HEK293 (cell line): ENCODE data around the gene NPTN.

Source experiments
- CTCF ChIA-PET: fragments of 350-600 bp; formaldehyde crosslinking; extraction: SDS; loops from one replicate; lab custom pipeline; 2021; ENCODE audit warnings: antibody characterized with exemption; lab: Yijun Ruan, JAX
- POLR2A ChIA-PET: fragments of 300-600 bp; formaldehyde crosslinking; extraction: SDS; loops from one replicate; lab custom pipeline; 2020; ENCODE audit warnings: antibody characterized with exemption, inconsistent platforms; lab: Yijun Ruan, JAX
- H3K27ac ChIP-seq: fragments of 200-500 bp; sonication (Bioruptor generic); 2 replicates; pipeline ENCODE4 v1.5.1; 2014; ENCODE audit warnings: low read depth, low read length, control low read depth, inconsistent platforms; ENCODE audit errors: extremely low read depth
- H3K36me3 ChIP-seq, 2 experiments: fragments of 200-500 bp in 1 of 2; sonication (Bioruptor generic) in 1 of 2; 1 replicate in 1 of 2; 2 replicates in 1 of 2; pipeline ENCODE4 v1.5.1; 2014 to 2017; ENCODE audit warnings: inconsistent platforms in 2 of 2, low read length in 2 of 2; ENCODE audit not compliant: control insufficient read depth in 2 of 2, insufficient read depth in 1 of 2
- H3K4me1 ChIP-seq: fragments of 200-500 bp; sonication (Bioruptor generic); 2 replicates; pipeline ENCODE4 v1.5.1; 2014; ENCODE audit warnings: mild to moderate bottlenecking, low read length, inconsistent platforms; ENCODE audit not compliant: control insufficient read depth, insufficient read depth
- H3K4me3 ChIP-seq: 2 replicates; pipeline ENCODE4 v1.5.1; 2011; ENCODE audit warnings: low read depth, mild to moderate bottlenecking, control low read depth, low read length, moderate library complexity
- H3K9me3 ChIP-seq: fragments of 200-500 bp; sonication (Bioruptor generic); 2 replicates; pipeline ENCODE4 v1.5.1; 2014; ENCODE audit warnings: low read depth, low read length, inconsistent platforms; ENCODE audit not compliant: control insufficient read depth, insufficient read depth
- AEBP2 ChIP-seq: fragments of 450-650 bp; formaldehyde crosslinking; IDR thresholded peaks from 2 replicates; pipeline ENCODE4 v1.5.1; 2016; ENCODE audit warnings: missing biosample characterization, missing genetic modification characterization, borderline replicate concordance
- GLI2 ChIP-seq: fragments of 450-650 bp; formaldehyde crosslinking; IDR thresholded peaks from 2 replicates; pipeline ENCODE4; 2017; ENCODE audit warnings: missing biosample characterization, missing genetic modification characterization, low read depth, borderline replicate concordance
- GLI4 ChIP-seq: fragments of 450-650 bp; formaldehyde crosslinking; IDR thresholded peaks from 2 replicates; pipeline ENCODE4 v1.5.1; 2016; ENCODE audit warnings: missing biosample characterization, missing genetic modification characterization
- HIC1 ChIP-seq: fragments of 450-650 bp; formaldehyde crosslinking; IDR thresholded peaks from 2 replicates; pipeline ENCODE4 v1.5.1; 2016; ENCODE audit warnings: missing biosample characterization, missing genetic modification characterization
- MZF1 ChIP-seq: fragments of 450-650 bp; formaldehyde crosslinking; IDR thresholded peaks from 2 replicates; pipeline ENCODE4 v1.5.1; 2017; ENCODE audit warnings: missing biosample characterization, missing genetic modification characterization, borderline replicate concordance
- PRDM6 ChIP-seq: fragments of 450-650 bp; formaldehyde crosslinking; IDR thresholded peaks from 2 replicates; pipeline ENCODE4 v1.5.1; 2017; ENCODE audit warnings: missing biosample characterization, missing genetic modification characterization
- SP2 ChIP-seq: fragments of 450-650 bp; formaldehyde crosslinking; IDR thresholded peaks from 2 replicates; pipeline ENCODE4 v1.5.1; 2016; ENCODE audit warnings: missing biosample characterization, missing genetic modification characterization
- TRIM28 ChIP-seq: IDR thresholded peaks from 2 replicates; pipeline ENCODE4 v1.6.1; 2011; ENCODE audit warnings: low read length, control low read depth, borderline replicate concordance
- YY1 ChIP-seq: fragments of 450-650 bp; formaldehyde crosslinking; IDR thresholded peaks from 2 replicates; pipeline ENCODE4 v1.5.1; 2018; ENCODE audit warnings: missing biosample characterization, missing genetic modification characterization
- ZBTB17 ChIP-seq: fragments of 450-650 bp; formaldehyde crosslinking; IDR thresholded peaks from 2 replicates; pipeline ENCODE4 v1.5.1; 2016; ENCODE audit warnings: missing biosample characterization, missing genetic modification characterization
- ZBTB20 ChIP-seq: fragments of 450-650 bp; formaldehyde crosslinking; IDR thresholded peaks from 2 replicates; pipeline ENCODE4 v1.5.1; 2016; ENCODE audit warnings: missing biosample characterization, missing genetic modification characterization
- ZEB2 ChIP-seq: fragments of 450-650 bp; formaldehyde crosslinking; IDR thresholded peaks from 2 replicates; pipeline ENCODE4 v1.5.1; 2016; ENCODE audit warnings: missing biosample characterization, missing genetic modification characterization
- ZNF10 ChIP-seq: fragments of 450-650 bp; formaldehyde crosslinking; IDR thresholded peaks from 2 replicates; pipeline ENCODE4 v1.5.1; 2017; ENCODE audit warnings: missing biosample characterization, missing genetic modification characterization
- ZNF16 ChIP-seq: fragments of 450-650 bp; formaldehyde crosslinking; IDR thresholded peaks from 2 replicates; pipeline ENCODE4 v1.5.1; 2016; ENCODE audit warnings: low read depth, missing biosample characterization, missing genetic modification characterization
- ZNF24 ChIP-seq: fragments of 450-650 bp; formaldehyde crosslinking; IDR thresholded peaks from 2 replicates; pipeline ENCODE4 v1.5.1; 2016; ENCODE audit warnings: missing biosample characterization, missing genetic modification characterization
- ZNF248 ChIP-seq: fragments of 450-650 bp; formaldehyde crosslinking; IDR thresholded peaks from 2 replicates; pipeline ENCODE4 v1.5.1; 2017; ENCODE audit warnings: missing biosample characterization, missing genetic modification characterization
- ZNF366 ChIP-seq: fragments of 450-650 bp; formaldehyde crosslinking; conservative IDR thresholded peaks from 2 replicates; pipeline ENCODE4 v1.5.1; 2016; ENCODE audit warnings: missing biosample characterization, missing genetic modification characterization
- ZNF398 ChIP-seq: fragments of 450-650 bp; formaldehyde crosslinking; IDR thresholded peaks from 2 replicates; pipeline ENCODE4 v1.5.1; 2017; ENCODE audit warnings: missing biosample characterization, missing genetic modification characterization
- ZNF514 ChIP-seq: fragments of 450-650 bp; formaldehyde crosslinking; IDR thresholded peaks from 2 replicates; pipeline ENCODE4 v1.5.1; 2016; ENCODE audit warnings: missing biosample characterization, missing genetic modification characterization
- ZNF561 ChIP-seq: fragments of 450-650 bp; IDR thresholded peaks from 2 replicates; pipeline ENCODE4 v1.5.1; 2018; ENCODE audit warnings: missing biosample characterization, missing genetic modification characterization, borderline replicate concordance
- ZNF600 ChIP-seq: fragments of 450-650 bp; formaldehyde crosslinking; IDR thresholded peaks from 2 replicates; pipeline ENCODE4 v1.5.1; 2016; ENCODE audit warnings: missing biosample characterization, missing genetic modification characterization
- ZNF639 ChIP-seq: fragments of 450-650 bp; formaldehyde crosslinking; IDR thresholded peaks from 2 replicates; pipeline ENCODE4 v1.5.1; 2016; ENCODE audit warnings: missing biosample characterization, missing genetic modification characterization

Gene NPTN

GRCh38 chr15:73631915-73632669 lies 1.1 kb downstream of the NPTN start (continued):
- TF ChIP-seq ZNF600 (peak; percentile 99), ZNF10 (tag by site-specific recombination) (peak; percentile 12; the same call in 1 of the 2 replicates), ZNF398 (tag by site-specific recombination) (peak; percentile 99), GLI2 (no peak), ZNF639 (tag by site-specific recombination) (peak; percentile 71), HIC1 (tag by site-specific recombination) (no peak), MZF1 (tag by site-specific recombination) (peak; percentile 11; the same call in 1 of the 2 replicates), SP2 (tag by site-specific recombination) (peak; percentile 87), ZEB2 (tag by site-specific recombination) (no peak)

- ChIA-PET CTCF (interaction anchor here (0.8 to 20.6 kb wide), 9 partner anchors 10 to 394 kb away, joined by 3 to 543 read pairs (median 5); no protein-coding TSS in a partner anchor), POLR2A (interaction anchor here (1.3 to 1.6 kb wide), 3 partner anchors 24 to 261 kb away, joined by 3 read pairs; no protein-coding TSS in a partner anchor)
- H3K36me3 ChIP-seq = no peaks in the 10 kb centered on the region
- H3K9me3 ChIP-seq = no peaks in the 10 kb centered on the region
- TF ChIP-seq ZNF10 (tag by site-specific recombination) (no peak), AEBP2 (tag by site-specific recombination) (no peak), ZNF514 (no peak), ZNF248 (no peak), ZNF16 (tag by site-specific recombination) (no peak), GLI4 (tag by site-specific recombination) (no peak), ZBTB20 (tag by site-specific recombination) (peak; percentile 67), ZNF366 (tag by site-specific recombination) (0 out of 2 replicates have a peak, but pooled peaks have one; percentile 22), YY1 (no peak), PRDM6 (tag by site-specific recombination) (peak; percentile 97), TRIM28 (0 out of 2 replicates have a peak, but pooled peaks have one; percentile 17), ZNF561 (no peak), ZBTB17 (tag by site-specific recombination) (peak; percentile 23; the same call in 1 of the 2 replicates), ZNF24 (tag by site-specific recombination) (peak; percentile 89)
- H3K4me1 ChIP-seq = peaks cover 55% of the 10 kb centered on the region
- H3K27ac ChIP-seq = peak overlapping the region; percentile 40; the same call in 1 of the 2 replicates
- peak overlapping the region; percentile 25 for H3K4me3 ChIP-seq
Measured at GRCh38 chr15:73630921-73631362, 2.2 kb downstream of the NPTN start.
